Measurements from ENCODE around the gene SOWAHB. TPM values are rescaled to one million over a fixed set of nuclear protein-coding genes. Genes with fewer than 3 reads are reported as not detected.

SOWAHB gene
- total RNA-seq, 1 donor: not detected

DNA sequence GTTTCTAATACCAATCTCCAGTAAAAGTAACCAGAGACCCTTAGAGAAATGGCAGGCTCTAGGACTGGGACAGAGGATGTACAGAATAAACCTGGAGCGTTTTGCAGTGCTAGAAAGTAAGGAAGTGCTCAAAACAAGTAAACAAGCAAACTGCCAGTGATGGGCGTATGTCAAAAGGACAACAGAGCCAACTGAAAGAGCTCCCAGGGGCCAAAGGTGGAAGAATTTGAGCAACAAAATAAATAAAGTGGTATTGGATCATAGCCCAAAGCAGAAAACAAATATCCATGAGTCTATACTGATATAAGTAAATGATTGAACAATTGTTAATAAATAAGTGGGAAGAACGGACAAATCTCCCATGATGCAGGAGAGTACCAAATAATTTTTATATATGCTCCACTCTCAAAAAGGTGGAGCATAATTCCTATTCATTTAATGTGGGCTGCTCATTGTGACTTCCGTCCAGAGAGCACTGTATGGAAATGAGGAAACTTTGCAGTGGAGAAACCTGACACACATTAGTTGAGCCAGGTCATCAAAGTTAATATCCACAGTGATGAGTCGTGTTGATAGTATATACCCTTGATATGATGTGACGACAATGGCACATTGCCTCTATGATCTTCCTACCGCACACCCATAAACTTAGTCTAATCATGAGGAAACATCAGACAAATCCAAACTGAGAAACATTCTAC, 33.8 kb upstream of the SOWAHB start:
- no peak for DNase-seq (ENCODE audit: low read depth)
- TF ChIP-seq, protein P1, sequence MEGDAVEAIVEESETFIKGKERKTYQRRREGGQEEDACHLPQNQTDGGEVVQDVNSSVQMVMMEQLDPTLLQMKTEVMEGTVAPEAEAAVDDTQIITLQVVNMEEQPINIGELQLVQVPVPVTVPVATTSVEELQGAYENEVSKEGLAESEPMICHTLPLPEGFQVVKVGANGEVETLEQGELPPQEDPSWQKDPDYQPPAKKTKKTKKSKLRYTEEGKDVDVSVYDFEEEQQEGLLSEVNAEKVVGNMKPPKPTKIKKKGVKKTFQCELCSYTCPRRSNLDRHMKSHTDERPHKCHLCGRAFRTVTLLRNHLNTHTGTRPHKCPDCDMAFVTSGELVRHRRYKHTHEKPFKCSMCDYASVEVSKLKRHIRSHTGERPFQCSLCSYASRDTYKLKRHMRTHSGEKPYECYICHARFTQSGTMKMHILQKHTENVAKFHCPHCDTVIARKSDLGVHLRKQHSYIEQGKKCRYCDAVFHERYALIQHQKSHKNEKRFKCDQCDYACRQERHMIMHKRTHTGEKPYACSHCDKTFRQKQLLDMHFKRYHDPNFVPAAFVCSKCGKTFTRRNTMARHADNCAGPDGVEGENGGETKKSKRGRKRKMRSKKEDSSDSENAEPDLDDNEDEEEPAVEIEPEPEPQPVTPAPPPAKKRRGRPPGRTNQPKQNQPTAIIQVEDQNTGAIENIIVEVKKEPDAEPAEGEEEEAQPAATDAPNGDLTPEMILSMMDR (IDR thresholded peaks at IDR 0.05; ENCODE audit: insufficient read depth, low read length): no peak

DNA sequence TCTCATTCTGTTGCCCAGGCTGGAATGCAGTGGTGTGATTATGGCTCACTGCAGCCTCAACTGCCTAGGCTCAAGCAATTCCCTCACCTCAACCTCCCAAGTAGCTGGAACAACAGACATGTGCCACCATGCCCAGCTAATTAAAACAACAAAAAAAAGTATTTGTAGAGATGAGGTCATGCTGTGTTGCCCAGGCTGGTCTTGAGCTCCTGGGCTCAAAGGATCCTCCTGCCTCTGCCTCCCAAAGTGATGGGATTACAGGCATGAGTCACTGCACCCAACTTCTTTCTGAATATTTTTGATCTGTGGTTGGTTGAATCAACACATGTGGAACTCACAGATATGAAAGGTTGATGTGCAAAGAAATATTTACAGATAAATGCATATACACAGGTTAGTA, 33.1 kb upstream of the SOWAHB start:
- TF ChIP-seq, protein P1 (IDR thresholded peaks at IDR 0.05; ENCODE audit: insufficient read depth, low read length): no peak
- no peak for DNase-seq (ENCODE audit: low read depth)
- H3K4me3 ChIP-seq (ENCODE audit: low read depth, low read length): no peak overlapping the region

More for the DNA sequence above, 33.8 kb upstream of the SOWAHB start:
- no peak overlapping the region for H3K4me3 ChIP-seq (ENCODE audit: low read depth, low read length)

DNA sequence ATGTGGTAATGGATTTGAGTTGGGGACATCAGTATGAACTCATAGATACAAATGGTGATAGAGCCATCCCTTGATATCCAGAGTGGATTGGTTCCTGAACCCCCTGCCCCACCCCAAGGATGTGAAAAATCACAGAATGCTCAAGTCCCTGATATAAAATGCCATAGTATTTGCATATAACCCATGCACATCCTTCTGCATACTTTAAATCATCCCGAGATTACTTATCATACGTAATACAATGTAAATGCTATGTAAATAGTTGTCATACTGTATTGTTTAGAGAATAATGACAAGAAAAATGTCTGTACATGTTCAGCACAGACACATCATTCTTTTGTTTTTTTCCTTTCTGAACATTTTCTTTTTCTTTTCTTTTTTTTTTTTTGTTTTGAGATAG, 32.7 kb upstream of the SOWAHB start:
- no peak for DNase-seq (ENCODE audit: low read depth)
- TF ChIP-seq, protein P1 (IDR thresholded peaks at IDR 0.05; ENCODE audit: insufficient read depth, low read length): no peak
- no peak overlapping the region for H3K4me3 ChIP-seq (ENCODE audit: low read depth, low read length)

DNA sequence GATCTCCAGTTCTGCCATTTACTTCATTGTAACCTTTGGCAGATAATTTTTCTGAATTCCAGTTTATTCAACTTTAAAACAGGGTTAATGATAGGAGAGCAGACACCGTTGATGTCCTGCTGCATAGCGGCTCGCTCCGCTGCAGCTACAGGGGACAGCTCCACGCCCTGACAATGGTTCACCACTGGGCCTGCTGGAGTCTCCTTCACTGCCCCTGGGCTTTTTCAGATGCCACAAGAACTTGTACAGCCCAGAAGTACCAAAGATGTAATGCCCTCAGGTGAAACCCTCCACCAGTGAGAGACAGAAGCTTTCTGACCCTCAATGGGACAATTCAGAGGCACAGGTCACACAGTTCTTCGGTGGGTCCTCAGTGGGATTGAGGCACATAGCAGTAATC, 28.9 kb upstream of the SOWAHB start:
- DNase-seq (ENCODE audit: low read depth): no peak
- no peak overlapping the region for H3K4me3 ChIP-seq (ENCODE audit: low read depth, low read length)
- TF ChIP-seq, protein P1 (IDR thresholded peaks at IDR 0.05; ENCODE audit: insufficient read depth, low read length): no peak

DNA sequence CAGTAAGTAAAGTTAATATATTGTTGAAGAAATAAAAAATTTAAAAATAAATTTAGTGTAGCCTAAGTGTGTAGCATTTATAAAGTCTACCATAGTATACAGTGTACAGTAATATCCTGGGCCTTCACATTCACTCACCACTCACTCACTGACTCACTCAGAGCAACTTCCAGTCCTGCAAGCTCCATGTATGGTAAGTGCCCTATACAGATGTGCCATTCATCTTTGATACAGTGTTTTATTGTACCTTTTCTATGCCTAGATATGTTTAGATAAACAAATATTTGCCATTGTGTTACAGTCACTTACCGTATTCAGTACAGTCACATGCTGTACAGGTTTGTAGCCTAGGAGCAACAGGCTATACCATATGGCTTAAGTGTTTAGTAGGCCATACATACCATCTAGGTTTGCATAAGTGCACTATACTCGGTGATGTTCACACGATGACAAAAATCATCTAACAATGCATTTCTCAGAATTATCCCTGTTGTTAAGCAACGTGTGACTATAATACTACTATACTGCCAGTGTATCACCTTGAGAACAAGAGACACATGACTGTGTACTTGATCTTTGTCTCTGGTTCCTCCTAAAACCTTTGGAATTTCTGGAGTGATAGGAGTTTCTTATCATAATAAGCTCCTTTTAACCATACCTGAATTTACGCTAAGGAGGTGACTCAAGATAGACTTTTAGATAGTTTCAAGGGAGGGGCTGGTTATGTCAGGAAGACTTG, 25.8 kb upstream of the SOWAHB start:
- DNase-seq (ENCODE audit: low read depth): no peak
- H3K4me3 ChIP-seq (ENCODE audit: low read depth, low read length): no peak overlapping the region
- TF ChIP-seq, protein P1 (IDR thresholded peaks at IDR 0.05; ENCODE audit: insufficient read depth, low read length): no peak

DNA sequence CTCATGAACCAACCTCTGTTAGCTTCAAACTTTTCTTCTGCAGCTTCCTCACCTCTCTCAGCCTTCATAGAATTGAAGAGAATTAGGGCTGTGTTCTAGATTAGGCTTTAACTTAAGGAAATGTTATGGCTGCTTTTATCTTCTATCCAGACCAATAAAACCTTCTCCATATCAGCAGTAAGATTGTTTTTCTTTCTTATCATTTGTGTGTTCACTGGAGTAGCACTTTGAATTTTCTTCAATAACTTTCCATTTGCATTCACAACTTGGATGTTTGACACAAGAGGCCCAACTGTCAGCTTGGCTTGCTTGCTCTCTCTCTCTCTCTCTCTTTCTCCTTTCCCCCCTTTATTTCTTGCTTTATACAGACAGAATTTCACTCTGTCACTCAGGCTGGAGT, 22.8 kb upstream of the SOWAHB start:
- no peak for DNase-seq (ENCODE audit: low read depth)
- H3K4me3 ChIP-seq (ENCODE audit: low read depth, low read length): no peak overlapping the region
- TF ChIP-seq, protein P1 (IDR thresholded peaks at IDR 0.05; ENCODE audit: insufficient read depth, low read length): no peak
